ENCODE measurements around the gene NT5DC4.

The NT5DC4 gene

GRCh38 chr2:112757265-112757664 is 36.4 kb downstream of the NT5DC4 start:
- DNase-seq, result peak; percentile 36

- no peak for DNase-seq
These were observed 37.9 kb downstream of the NT5DC4 start for GRCh38 chr2:112758711-112759110.

- DNase-seq, result no peak
These were observed 39.3 kb downstream of the NT5DC4 start for GRCh38 chr2:112760149-112760548.

GRCh38 chr2:112762276-112762675 is 41.5 kb downstream of the NT5DC4 start:
- no peak for DNase-seq

GRCh38 chr2:112764071-112765044 is 43.5 kb downstream of the NT5DC4 start, which contains the start of gene CKAP2L:
Gene CKAP2L, minus strand, starts transcription at chr2:112764609. Its CDS starts 11 bp downstream, at chr2:112764598.
- DNase-seq, result peak; percentile 100

GRCh38 chr2:112765251-112765650 is 44.4 kb downstream of the NT5DC4 start:
- DNase-seq, result peak; percentile 13

GRCh38 chr2:112767693-112768330 is 47.0 kb downstream of the NT5DC4 start:
- peak; percentile 21 for DNase-seq

GRCh38 chr2:112768432-112768831 is 47.6 kb downstream of the NT5DC4 start:
- no peak for DNase-seq

GRCh38 chr2:112772322-112772721 is 51.5 kb downstream of the NT5DC4 start:
- DNase-seq, result no peak

GRCh38 chr2:112772911-112773475 is 52.2 kb downstream of the NT5DC4 start:
- no peak for DNase-seq

GRCh38 chr2:112773556-112773955 is 52.7 kb downstream of the NT5DC4 start:
- DNase-seq, result no peak

GRCh38 chr2:112774536-112775285 is 53.9 kb downstream of the NT5DC4 start:
- DNase-seq, result no peak

- no peak for DNase-seq
These were observed 55.3 kb downstream of the NT5DC4 start for GRCh38 chr2:112776113-112776512.

GRCh38 chr2:112777036-112777435 is 56.2 kb downstream of the NT5DC4 start:
- no peak for DNase-seq

GRCh38 chr2:112779598-112779997 is 58.8 kb downstream of the NT5DC4 start:
- no peak for DNase-seq

GRCh38 chr2:112782234-112782799 is 61.5 kb downstream of the NT5DC4 start:
- DNase-seq, result no peak

- DNase-seq, result no peak
These were observed 62.4 kb downstream of the NT5DC4 start for GRCh38 chr2:112783187-112783714.

- DNase-seq, result no peak
These were observed 63.7 kb downstream of the NT5DC4 start, which contains the start of gene IL1A for GRCh38 chr2:112784199-112785189. Gene IL1A, minus strand, starts transcription at chr2:112784493. Its CDS starts 723 bp downstream, at chr2:112783770.

GRCh38 chr2:112787294-112787693 is 66.5 kb downstream of the NT5DC4 start:
- no peak for DNase-seq

- peak; percentile 75 for DNase-seq
These were observed 67.0 kb downstream of the NT5DC4 start for GRCh38 chr2:112787729-112788393.

All from hematopoietic multipotent progenitor cell treated with erythropoietin and hydrocortisone succinate and interleukin-3 and kit ligand, for 6 days (in vitro differentiated cells).